KOPT-K1 (cell line): ENCODE data around the gene ALPG.
"Not testable (repeated sequence)": the region's sequence is repeated elsewhere in the genome, so short reads cannot be mapped to it uniquely, and the experiment has no call there.

Experiments
- H3K27ac ChIP-seq: fragments of 200-600 bp; sonication (generic); 2 replicates; pipeline ENCODE4 v1.5.1; 2016; ENCODE audit warnings: antibody characterized with exemption, mild to moderate bottlenecking, low read depth, low read length; ENCODE audit not compliant: poor library complexity, severe bottlenecking
- H3K36me3 ChIP-seq: fragments of 200-600 bp; sonication (generic); 2 replicates; pipeline ENCODE4 v1.5.1; 2017; ENCODE audit warnings: antibody characterized with exemption, mild to moderate bottlenecking, low read length, moderate library complexity; ENCODE audit not compliant: insufficient read depth
- H3K9me3 ChIP-seq: fragments of 200-600 bp; sonication (generic); 2 replicates; pipeline ENCODE4 v1.5.1; 2017; ENCODE audit warnings: antibody characterized with exemption, low read length, mild to moderate bottlenecking; ENCODE audit not compliant: insufficient read depth, poor library complexity, severe bottlenecking

ALPG gene

GRCh38 chr2:232406556-232407310 lies at the start of gene ALPG:
ALPG (plus strand) TSS chr2:232406844; CDS start chr2:232406895, 51 bp downstream.
- Histone ChIP-seq H3K36me3 (no peaks in the 10 kb centered on the region), H3K27ac (no peak within 1 kb of the TSS), H3K9me3 (no peaks in the 10 kb centered on the region)

GRCh38 chr2:232361646-232362045 lies 45.0 kb upstream of the ALPG start:
- no peak overlapping the region for H3K27ac ChIP-seq
- no peaks in the 10 kb centered on the region for H3K36me3 ChIP-seq
- H3K9me3 ChIP-seq, result peaks cover 15% of the 10 kb centered on the region

DNA sequence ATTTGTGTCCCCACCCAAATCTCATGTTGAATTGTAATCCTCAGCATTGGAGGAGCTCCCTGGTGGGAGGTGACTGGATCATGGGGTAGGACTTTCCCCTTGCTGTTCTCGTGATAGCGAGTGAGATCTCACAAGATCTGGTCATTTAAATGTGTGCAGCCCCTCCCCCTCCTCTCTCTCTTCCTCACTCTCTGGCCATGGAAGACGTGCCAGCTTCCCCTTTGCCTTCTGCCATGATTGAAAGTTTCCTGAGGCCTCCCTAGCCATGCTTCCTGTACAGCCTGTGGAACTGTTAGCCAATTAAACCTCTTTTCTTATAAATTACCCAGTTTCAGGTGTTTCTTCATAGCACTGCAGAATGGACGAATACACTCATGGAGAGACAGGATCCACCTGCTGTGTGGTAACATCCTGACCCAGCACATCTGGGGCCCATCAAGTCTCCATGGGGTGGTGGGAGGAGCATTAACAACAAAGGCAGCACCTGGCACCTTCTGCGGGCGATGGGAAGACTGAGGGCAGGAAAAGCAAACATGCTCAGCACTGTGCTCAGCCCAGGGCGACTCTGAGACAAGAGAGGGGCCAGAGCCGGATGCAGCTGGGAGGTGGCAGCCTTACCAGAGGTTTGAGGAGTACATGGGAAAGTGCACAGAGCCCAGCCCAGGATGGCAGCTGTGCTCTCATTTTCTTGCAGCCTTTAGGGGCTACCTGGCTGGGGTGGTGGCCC lies 44.3 kb upstream of the ALPG start:
- Histone ChIP-seq H3K27ac (peak overlapping the region; percentile 69), H3K9me3 (peaks cover 15% of the 10 kb centered on the region), H3K36me3 (no peaks in the 10 kb centered on the region)

- not testable (repeated sequence) for H3K36me3 ChIP-seq
- Histone ChIP-seq H3K27ac (peak overlapping the region; percentile 69), H3K9me3 (peaks cover 15% of the 10 kb centered on the region)
Measured at GRCh38 chr2:232363064-232363783, 43.4 kb upstream of the ALPG start.

DNA sequence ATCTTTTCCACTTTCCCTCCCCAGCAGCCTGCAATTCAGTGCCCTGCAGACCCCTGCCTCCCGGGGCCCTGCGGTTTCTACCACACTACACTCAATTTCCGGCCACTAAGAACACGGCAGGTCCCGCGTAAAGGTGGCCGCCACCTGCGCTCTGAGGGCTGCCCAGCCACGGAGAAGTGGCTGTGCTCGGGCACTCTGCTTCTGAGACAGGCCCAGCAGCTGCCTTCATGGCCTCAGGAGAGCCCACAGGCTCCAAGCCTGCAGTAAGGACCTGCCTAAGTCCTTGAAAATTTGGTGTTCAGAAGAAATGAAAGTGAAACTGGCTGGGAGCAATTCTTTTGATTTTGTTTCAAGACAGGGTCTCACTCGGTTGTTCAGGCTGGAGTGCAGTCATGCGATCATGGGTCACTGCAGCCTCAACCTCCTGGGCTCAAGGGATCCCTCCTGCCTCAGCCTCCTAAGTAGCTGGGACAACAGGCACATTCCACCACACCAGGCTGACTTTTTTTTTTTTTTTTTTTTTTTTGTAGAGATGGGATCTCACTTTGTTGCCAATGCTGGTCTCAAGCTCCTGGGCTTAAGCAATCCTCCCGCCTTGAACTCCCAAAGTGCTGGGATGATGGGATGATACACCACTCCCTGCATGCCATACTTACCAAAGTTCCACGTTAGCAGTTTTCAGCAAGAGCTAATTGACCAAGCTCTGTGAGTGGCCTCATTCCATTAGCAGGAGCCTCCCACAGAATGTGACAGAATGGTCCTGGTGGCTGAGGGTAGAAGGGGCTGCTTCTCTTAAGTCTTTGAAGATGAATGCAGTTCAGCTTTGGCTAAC lies 42.6 kb upstream of the ALPG start:
- H3K9me3 ChIP-seq, result peaks cover 15% of the 10 kb centered on the region
- H3K27ac ChIP-seq, result peak overlapping the region; percentile 69
- no peaks in the 10 kb centered on the region for H3K36me3 ChIP-seq

GRCh38 chr2:232364806-232365594 lies 41.6 kb upstream of the ALPG start:
- H3K27ac ChIP-seq, H3K36me3 ChIP-seq: not testable (repeated sequence)
- H3K9me3 ChIP-seq, result peaks cover 15% of the 10 kb centered on the region

GRCh38 chr2:232365621-232366321 lies 40.9 kb upstream of the ALPG start:
- no peaks in the 10 kb centered on the region for H3K36me3 ChIP-seq
- peaks cover 15% of the 10 kb centered on the region for H3K9me3 ChIP-seq
- no peak overlapping the region for H3K27ac ChIP-seq

GRCh38 chr2:232366461-232366860 lies 40.2 kb upstream of the ALPG start:
- not testable (repeated sequence) for H3K36me3 ChIP-seq, H3K27ac ChIP-seq
- H3K9me3 ChIP-seq, result peaks cover 11% of the 10 kb centered on the region

DNA sequence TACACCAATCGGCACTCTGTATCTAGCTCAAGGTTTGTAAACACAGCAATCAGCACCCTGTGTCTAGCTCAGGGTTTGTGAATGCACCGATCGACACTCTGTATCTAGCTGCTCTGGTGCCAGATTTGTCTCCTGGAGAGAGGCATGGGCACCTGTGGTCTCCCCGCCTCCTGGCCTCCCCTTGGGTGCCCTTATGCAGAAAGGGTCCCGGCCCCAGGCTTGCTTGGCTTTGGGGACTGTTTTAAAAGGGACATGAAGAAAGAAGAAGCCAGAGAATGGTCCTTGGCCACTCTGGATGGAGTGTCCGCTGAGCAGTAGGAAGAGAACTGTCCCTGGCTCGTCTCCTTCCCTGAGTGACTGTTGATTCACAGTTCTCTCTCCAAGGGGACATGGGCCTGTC lies 39.6 kb upstream of the ALPG start:
- Histone ChIP-seq H3K36me3 (no peaks in the 10 kb centered on the region), H3K27ac (no peak overlapping the region)

DNA sequence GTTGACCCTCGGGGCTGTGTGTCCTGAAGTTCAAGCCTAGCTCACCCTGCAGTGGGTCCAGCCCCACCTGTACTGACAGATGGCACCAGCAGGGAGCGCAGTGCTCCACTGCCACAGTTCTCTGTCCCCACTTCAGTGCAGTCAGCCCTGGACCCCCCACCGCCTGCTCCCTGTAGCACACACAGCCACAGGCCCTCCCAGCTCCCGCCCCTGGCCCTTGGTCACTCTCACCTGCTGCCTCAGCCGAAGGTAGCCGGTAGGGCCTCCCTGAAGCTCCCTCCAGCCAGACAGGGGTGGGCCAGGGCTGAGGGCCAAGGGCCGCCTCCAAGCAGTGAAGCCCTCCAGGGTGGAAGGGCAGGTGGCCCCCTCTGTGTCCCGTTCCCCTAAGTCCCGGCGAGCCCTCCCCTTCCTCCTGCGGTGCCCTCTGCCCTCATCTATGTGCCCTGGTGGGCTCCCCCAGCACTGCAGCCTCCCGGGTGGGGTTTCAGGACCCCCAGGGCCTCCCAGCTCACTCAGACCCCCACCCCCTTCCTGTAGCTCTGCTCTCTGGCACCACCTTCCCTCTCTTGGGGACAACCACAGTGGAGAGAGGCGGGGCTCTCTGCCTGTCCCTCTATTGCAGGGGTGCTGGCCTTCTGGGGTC lies 38.9 kb upstream of the ALPG start:
- Histone ChIP-seq H3K27ac (no peak overlapping the region), H3K9me3 (no peaks in the 10 kb centered on the region)

More for the DNA sequence above, 39.6 kb upstream of the ALPG start:
- H3K9me3 ChIP-seq, result peaks cover 5% of the 10 kb centered on the region

GRCh38 chr2:232368311-232368731 lies 38.3 kb upstream of the ALPG start:
- no peaks in the 10 kb centered on the region for H3K9me3 ChIP-seq
- no peak overlapping the region for H3K27ac ChIP-seq
- no peaks in the 10 kb centered on the region for H3K36me3 ChIP-seq

More for the DNA sequence above, 38.9 kb upstream of the ALPG start:
- no peaks in the 10 kb centered on the region for H3K36me3 ChIP-seq

DNA sequence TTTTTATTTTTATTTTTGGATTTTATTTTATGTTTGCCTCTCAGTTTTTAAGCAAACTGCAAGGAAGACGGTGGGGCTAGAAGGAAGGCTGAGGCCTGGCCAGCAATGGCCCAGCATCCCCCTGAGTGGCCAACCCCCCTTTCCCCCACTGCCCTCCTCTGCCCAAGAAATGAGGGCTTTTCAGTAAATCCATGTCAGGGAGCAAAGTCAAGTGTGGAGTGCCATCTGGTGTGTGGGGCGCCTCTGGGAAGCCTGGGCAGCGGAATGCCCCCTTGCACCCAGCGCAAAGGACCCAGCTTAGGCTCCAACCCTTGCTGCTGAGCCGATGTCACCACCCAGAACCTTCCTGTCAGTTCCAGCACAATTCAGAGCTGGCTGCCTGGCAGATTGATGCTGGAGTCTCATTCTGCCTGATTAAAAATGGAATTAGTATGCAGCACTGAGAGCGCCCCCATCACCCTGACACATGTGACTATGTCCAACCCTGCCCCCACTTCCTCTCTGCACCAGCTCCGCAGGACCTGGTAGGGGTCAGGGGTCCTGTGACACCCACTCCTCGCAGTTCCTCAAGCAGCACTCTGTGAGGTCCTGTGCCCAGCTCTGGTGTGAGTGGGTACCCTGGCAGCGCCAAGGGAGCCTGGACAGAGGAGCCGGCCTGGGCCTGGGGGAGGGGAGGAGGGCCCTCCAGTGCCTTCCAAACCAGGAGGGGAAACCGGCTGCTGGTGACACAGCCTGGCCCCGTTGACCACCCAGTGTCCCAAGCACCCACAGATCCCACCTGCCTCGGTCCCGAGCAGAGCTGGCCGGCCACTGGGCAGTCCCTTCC lies 37.3 kb upstream of the ALPG start:
- no peaks in the 10 kb centered on the region for H3K36me3 ChIP-seq
- H3K9me3 ChIP-seq, result no peaks in the 10 kb centered on the region
- no peak overlapping the region for H3K27ac ChIP-seq
